Lower lobe of right lung (tissue), 2 donors: Measurements from ENCODE around the gene ERP27. TPM values are rescaled to one million over a fixed set of nuclear protein-coding genes. Genes with fewer than 3 reads are reported as not detected.

Experiments used
- ATAC-seq, 2 donors: fragments of 200-7000 bp; cut with Tn5 transposase; one replicate each; pipeline ENCODE4 v1.9.1; 2020 to 2022; ENCODE audit warnings: mild to moderate bottlenecking in 2 of 2, moderate library complexity in 2 of 2
- DNase-seq: peaks from one replicate; pipeline ENCODE4 v3.0.0-alpha.2; 2020
- H3K27ac ChIP-seq: fragments of 200-600 bp; one replicate; pipeline ENCODE4 v1.8.0; 2022
- H3K27me3 ChIP-seq: fragments of 200-600 bp; one replicate; pipeline ENCODE4 v1.8.0; 2022; ENCODE audit warnings: low read depth
- H3K36me3 ChIP-seq: fragments of 200-600 bp; one replicate; pipeline ENCODE4 v1.8.0; 2022; ENCODE audit warnings: mild to moderate bottlenecking
- H3K4me1 ChIP-seq: fragments of 200-600 bp; one replicate; pipeline ENCODE4 v1.8.0; 2022
- H3K4me3 ChIP-seq: fragments of 200-600 bp; one replicate; pipeline ENCODE4 v1.8.0; 2022; ENCODE audit warnings: mild to moderate bottlenecking
- H3K9me3 ChIP-seq: fragments of 200-600 bp; one replicate; pipeline ENCODE4 v1.8.0; 2022
- intact Hi-C: fragments of 100-400 bp; cut with DNase I; formaldehyde crosslinking; loops from one replicate; pipeline ENCODE4 v1.11.0; 2022
- total RNA-seq: library from RNA; stranded (reverse); fragmentation: NEBNext Ultra II Directional; extraction: Animal tissue kit (Norgen Biotek cat#: 25700); gene quantifications from one replicate; pipeline ENCODE4 v1.2.1, GENCODE V29; 2021
- TF ChIP-seq, protein P1 (sequence below): fragments of 200-600 bp; IDR thresholded peaks from one replicate; pipeline ENCODE4 v1.8.0; 2022; ENCODE audit warnings: antibody characterized with exemption, mild to moderate bottlenecking
- donor health status: DM: no; HTN: yes; CAD: no; lungs with severe emphysema.

The ERP27 gene
- total RNA-seq, 1 donor from 2014 or later = 16.2 TPM

GRCh38 chr12:14974633-14975032 is 36.3 kb upstream of the ERP27 start:
- TF ChIP-seq, protein P1, sequence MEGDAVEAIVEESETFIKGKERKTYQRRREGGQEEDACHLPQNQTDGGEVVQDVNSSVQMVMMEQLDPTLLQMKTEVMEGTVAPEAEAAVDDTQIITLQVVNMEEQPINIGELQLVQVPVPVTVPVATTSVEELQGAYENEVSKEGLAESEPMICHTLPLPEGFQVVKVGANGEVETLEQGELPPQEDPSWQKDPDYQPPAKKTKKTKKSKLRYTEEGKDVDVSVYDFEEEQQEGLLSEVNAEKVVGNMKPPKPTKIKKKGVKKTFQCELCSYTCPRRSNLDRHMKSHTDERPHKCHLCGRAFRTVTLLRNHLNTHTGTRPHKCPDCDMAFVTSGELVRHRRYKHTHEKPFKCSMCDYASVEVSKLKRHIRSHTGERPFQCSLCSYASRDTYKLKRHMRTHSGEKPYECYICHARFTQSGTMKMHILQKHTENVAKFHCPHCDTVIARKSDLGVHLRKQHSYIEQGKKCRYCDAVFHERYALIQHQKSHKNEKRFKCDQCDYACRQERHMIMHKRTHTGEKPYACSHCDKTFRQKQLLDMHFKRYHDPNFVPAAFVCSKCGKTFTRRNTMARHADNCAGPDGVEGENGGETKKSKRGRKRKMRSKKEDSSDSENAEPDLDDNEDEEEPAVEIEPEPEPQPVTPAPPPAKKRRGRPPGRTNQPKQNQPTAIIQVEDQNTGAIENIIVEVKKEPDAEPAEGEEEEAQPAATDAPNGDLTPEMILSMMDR = no peak
- no peak overlapping the region for H3K27ac ChIP-seq
- H3K36me3 ChIP-seq = no peaks in the 10 kb centered on the region
- no peaks in the 10 kb centered on the region for H3K9me3 ChIP-seq
- DNase-seq (no peak), ATAC-seq (no peak)
- no peaks in the 10 kb centered on the region for H3K27me3 ChIP-seq
- intact Hi-C loops = no loop called here
- peaks cover 6% of the 10 kb centered on the region for H3K4me1 ChIP-seq
- H3K4me3 ChIP-seq = no peak overlapping the region

- no peaks in the 10 kb centered on the region for H3K27me3 ChIP-seq
- intact Hi-C loops = no loop called here
- H3K36me3 ChIP-seq = no peaks in the 10 kb centered on the region
- H3K4me3 ChIP-seq = no peak within 1 kb of the TSS
- no peaks in the 10 kb centered on the region for H3K9me3 ChIP-seq
- ATAC-seq (no peak), DNase-seq (no peak)
- TF ChIP-seq, protein P1 = no peak
- peaks cover 6% of the 10 kb centered on the region for H3K4me1 ChIP-seq
- H3K27ac ChIP-seq = no peak within 1 kb of the TSS
These were observed 34.5 kb upstream of the ERP27 start, which contains the start of gene PDE6H for GRCh38 chr12:14972816-14973215. TSS of gene PDE6H (plus strand) at chr12:14973042. CDS start at chr12:14978013, 4,971 bp downstream.

DNA sequence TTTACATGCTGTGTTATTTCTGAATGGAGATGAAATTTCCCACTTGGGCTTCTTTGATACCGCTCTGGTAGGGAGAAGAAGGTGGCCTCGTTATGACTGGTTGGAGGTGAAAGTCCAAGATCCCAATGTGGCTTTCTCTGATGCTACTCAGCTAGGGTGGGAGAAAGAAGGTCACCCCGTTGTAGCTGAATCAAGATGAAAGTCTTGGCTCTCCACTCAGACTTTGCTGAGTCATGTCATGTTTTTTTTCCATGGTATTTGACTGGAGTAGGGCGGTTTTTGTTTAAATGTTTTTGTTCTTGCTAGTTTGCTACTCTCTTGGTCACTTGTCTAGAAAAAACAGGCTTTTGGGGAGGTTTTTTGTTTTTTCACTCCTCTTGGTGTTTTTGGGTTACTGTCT is 32.1 kb upstream of the ERP27 start:
- Histone ChIP-seq H3K27ac (no peak overlapping the region), H3K4me3 (no peak overlapping the region), H3K36me3 (no peaks in the 10 kb centered on the region), H3K9me3 (no peaks in the 10 kb centered on the region), H3K4me1 (peaks cover 6% of the 10 kb centered on the region), H3K27me3 (no peaks in the 10 kb centered on the region)
- TF ChIP-seq, protein P1 = no peak
- intact Hi-C loops = no loop called here
- ATAC-seq (no peak), DNase-seq (no peak)

- Histone ChIP-seq H3K36me3 (no peaks in the 10 kb centered on the region), H3K27me3 (no peaks in the 10 kb centered on the region), H3K9me3 (no peaks in the 10 kb centered on the region), H3K27ac (no peak overlapping the region), H3K4me1 (no peaks in the 10 kb centered on the region), H3K4me3 (no peak overlapping the region)
- intact Hi-C loops = no loop called here
- ATAC-seq (no peak), DNase-seq (no peak)
- TF ChIP-seq, protein P1 = no peak
These were observed 30.1 kb upstream of the ERP27 start for GRCh38 chr12:14968478-14968877.

DNA sequence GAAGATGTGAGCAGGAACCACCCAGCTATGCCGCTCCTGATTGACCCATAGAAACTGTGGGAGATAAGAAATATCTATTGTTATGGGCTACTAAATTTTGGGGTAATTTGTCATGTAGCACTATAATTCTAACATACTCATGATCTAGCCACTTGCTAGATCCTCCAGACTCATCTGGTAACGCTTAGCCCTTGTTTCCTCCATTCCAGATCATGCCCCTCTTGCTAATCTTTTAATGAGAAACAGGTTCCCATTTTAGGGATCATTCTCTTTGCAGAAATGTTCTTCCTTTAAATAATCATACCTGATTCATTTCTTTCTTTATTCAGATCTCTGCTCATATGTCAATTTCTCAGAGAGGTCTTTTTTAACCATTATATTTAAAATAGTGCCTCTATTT is 26.9 kb upstream of the ERP27 start:
- DNase-seq (no peak), ATAC-seq (no peak)
- Histone ChIP-seq H3K4me1 (peaks cover 10% of the 10 kb centered on the region), H3K36me3 (no peaks in the 10 kb centered on the region), H3K27ac (no peak overlapping the region), H3K9me3 (no peaks in the 10 kb centered on the region), H3K27me3 (no peaks in the 10 kb centered on the region), H3K4me3 (no peak overlapping the region)
- TF ChIP-seq, protein P1 = no peak
- intact Hi-C loops = no loop called here

DNA sequence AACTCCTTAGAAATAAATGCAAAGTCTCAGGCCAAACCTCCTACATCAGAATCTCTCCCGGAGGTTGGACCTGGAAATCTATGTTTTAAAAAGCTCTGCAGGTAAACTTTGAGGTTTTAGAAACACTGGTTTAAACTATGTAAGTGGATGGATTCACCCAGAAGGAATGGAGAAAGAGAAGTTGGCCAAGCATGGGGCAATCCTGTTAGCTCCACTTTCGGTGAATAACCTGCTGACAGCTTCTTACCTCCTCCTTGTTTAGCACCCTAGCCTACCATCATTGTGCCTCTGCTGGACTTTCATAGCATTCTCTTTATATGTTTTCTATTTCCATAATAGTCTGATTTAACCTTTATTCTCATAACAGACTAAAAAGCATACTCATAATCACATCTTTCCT is 26.1 kb upstream of the ERP27 start:
- Histone ChIP-seq H3K27ac (no peak overlapping the region), H3K27me3 (no peaks in the 10 kb centered on the region), H3K36me3 (no peaks in the 10 kb centered on the region), H3K4me3 (no peak overlapping the region), H3K4me1 (peaks cover 16% of the 10 kb centered on the region), H3K9me3 (no peaks in the 10 kb centered on the region)
- TF ChIP-seq, protein P1 = no peak
- DNase-seq = no peak
- ATAC-seq = no peak
- intact Hi-C loops = no loop called here
